HCT116 (cell line): ENCODE data around the gene SERPINE3.

Source experiments
- EGR1 ChIP-seq: IDR thresholded peaks from 2 replicates; pipeline ENCODE4 v1.6.1; 2012; ENCODE audit warnings: low read depth
- EZH2phosphoT487 ChIP-seq: fragments of 200-600 bp; IDR thresholded peaks from 2 replicates; pipeline ENCODE4 v1.6.1; 2018; ENCODE audit warnings: antibody characterized with exemption, borderline replicate concordance
- POLR2A ChIP-seq: IDR thresholded peaks from 2 replicates; pipeline ENCODE4 v1.7.0; 2011; ENCODE audit warnings: borderline replicate concordance; ENCODE audit not compliant: insufficient read depth, insufficient read length; ENCODE audit errors: extremely low read depth
- POLR2AphosphoS5 ChIP-seq: IDR thresholded peaks from 2 replicates; pipeline ENCODE4 v1.6.1; 2011; ENCODE audit warnings: mild to moderate bottlenecking, low read depth, low read length, moderate library complexity
- SIN3A ChIP-seq: IDR thresholded peaks from 2 replicates; pipeline ENCODE4 v1.6.1; 2012; ENCODE audit warnings: low read depth
- ZFX ChIP-seq: fragments of 450-650 bp; IDR thresholded peaks from 2 replicates; pipeline ENCODE4 v1.6.1; 2017
- TF ChIP-seq, protein P1 (sequence below), 3 experiments: fragments of 200-600 bp in 1 of 3; sonication (generic) in 1 of 3; IDR thresholded peaks in 2 of 3; conservative IDR thresholded peaks in 1 of 3; 2 replicates each; pipeline ENCODE4 v1.5.1; 2012 to 2017; ENCODE audit warnings: low read depth in 2 of 3, low read length in 2 of 3, antibody characterized with exemption in 1 of 3, borderline replicate concordance in 1 of 3, control low read depth in 1 of 3, mild to moderate bottlenecking in 1 of 3, mixed read lengths in 1 of 3, mixed run types in 1 of 3, moderate library complexity in 1 of 3; ENCODE audit not compliant: insufficient read depth in 1 of 3
- TF ChIP-seq, protein P2 (sequence below): IDR thresholded peaks from 2 replicates; pipeline ENCODE4 v1.6.1; 2011; ENCODE audit warnings: mild to moderate bottlenecking, low read length, moderate library complexity; ENCODE audit not compliant: insufficient replicate concordance; ENCODE audit errors: extremely low read depth
- TF ChIP-seq, protein P3 (sequence below): IDR thresholded peaks from 2 replicates; pipeline ENCODE4 v1.6.1; 2012; ENCODE audit warnings: low read depth
- TF ChIP-seq, protein P4 (sequence below): IDR thresholded peaks from 2 replicates; pipeline ENCODE4 v1.6.1; 2012

DNA sequence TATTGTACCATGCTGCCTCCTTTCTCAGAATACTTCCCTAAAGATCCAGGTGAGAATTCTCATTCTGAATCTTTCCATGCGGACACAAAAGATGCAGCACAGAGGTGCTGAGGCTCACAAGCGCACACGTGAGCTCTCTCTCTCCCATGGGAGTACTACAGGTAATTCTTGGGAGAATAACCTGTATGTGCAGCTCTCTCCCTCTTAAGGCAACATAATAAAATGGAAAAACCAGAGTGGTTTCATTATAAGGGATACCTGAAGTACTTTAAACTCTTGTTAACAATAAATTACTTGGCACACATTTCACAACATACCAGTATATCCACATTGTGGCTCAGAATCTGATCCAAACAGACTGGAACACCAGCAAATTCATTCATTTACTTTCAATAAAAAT, 72.9 kb downstream of the SERPINE3 start:
- TF ChIP-seq, protein P1, sequence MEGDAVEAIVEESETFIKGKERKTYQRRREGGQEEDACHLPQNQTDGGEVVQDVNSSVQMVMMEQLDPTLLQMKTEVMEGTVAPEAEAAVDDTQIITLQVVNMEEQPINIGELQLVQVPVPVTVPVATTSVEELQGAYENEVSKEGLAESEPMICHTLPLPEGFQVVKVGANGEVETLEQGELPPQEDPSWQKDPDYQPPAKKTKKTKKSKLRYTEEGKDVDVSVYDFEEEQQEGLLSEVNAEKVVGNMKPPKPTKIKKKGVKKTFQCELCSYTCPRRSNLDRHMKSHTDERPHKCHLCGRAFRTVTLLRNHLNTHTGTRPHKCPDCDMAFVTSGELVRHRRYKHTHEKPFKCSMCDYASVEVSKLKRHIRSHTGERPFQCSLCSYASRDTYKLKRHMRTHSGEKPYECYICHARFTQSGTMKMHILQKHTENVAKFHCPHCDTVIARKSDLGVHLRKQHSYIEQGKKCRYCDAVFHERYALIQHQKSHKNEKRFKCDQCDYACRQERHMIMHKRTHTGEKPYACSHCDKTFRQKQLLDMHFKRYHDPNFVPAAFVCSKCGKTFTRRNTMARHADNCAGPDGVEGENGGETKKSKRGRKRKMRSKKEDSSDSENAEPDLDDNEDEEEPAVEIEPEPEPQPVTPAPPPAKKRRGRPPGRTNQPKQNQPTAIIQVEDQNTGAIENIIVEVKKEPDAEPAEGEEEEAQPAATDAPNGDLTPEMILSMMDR (IDR thresholded peaks at IDR 0.05 in 2 of 3, conservative IDR thresholded peaks at IDR 0.05 in 1 of 3; ENCODE audit: borderline replicate concordance in 1 of 3, insufficient read depth in 1 of 3, low read depth in 2 of 3, low read length in 2 of 3): no peak
- TF ChIP-seq EZH2phosphoT487 (no peak), POLR2A (no peak), POLR2AphosphoS5 (no peak), ZFX (no peak), EGR1 (no peak), SIN3A (no peak)
- TF ChIP-seq, protein P2, sequence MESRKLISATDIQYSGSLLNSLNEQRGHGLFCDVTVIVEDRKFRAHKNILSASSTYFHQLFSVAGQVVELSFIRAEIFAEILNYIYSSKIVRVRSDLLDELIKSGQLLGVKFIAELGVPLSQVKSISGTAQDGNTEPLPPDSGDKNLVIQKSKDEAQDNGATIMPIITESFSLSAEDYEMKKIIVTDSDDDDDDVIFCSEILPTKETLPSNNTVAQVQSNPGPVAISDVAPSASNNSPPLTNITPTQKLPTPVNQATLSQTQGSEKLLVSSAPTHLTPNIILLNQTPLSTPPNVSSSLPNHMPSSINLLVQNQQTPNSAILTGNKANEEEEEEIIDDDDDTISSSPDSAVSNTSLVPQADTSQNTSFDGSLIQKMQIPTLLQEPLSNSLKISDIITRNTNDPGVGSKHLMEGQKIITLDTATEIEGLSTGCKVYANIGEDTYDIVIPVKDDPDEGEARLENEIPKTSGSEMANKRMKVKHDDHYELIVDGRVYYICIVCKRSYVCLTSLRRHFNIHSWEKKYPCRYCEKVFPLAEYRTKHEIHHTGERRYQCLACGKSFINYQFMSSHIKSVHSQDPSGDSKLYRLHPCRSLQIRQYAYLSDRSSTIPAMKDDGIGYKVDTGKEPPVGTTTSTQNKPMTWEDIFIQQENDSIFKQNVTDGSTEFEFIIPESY: no peak
- TF ChIP-seq, protein P3, sequence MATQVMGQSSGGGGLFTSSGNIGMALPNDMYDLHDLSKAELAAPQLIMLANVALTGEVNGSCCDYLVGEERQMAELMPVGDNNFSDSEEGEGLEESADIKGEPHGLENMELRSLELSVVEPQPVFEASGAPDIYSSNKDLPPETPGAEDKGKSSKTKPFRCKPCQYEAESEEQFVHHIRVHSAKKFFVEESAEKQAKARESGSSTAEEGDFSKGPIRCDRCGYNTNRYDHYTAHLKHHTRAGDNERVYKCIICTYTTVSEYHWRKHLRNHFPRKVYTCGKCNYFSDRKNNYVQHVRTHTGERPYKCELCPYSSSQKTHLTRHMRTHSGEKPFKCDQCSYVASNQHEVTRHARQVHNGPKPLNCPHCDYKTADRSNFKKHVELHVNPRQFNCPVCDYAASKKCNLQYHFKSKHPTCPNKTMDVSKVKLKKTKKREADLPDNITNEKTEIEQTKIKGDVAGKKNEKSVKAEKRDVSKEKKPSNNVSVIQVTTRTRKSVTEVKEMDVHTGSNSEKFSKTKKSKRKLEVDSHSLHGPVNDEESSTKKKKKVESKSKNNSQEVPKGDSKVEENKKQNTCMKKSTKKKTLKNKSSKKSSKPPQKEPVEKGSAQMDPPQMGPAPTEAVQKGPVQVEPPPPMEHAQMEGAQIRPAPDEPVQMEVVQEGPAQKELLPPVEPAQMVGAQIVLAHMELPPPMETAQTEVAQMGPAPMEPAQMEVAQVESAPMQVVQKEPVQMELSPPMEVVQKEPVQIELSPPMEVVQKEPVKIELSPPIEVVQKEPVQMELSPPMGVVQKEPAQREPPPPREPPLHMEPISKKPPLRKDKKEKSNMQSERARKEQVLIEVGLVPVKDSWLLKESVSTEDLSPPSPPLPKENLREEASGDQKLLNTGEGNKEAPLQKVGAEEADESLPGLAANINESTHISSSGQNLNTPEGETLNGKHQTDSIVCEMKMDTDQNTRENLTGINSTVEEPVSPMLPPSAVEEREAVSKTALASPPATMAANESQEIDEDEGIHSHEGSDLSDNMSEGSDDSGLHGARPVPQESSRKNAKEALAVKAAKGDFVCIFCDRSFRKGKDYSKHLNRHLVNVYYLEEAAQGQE: no peak
- TF ChIP-seq, protein P4, sequence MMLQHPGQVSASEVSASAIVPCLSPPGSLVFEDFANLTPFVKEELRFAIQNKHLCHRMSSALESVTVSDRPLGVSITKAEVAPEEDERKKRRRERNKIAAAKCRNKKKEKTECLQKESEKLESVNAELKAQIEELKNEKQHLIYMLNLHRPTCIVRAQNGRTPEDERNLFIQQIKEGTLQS: no peak
